A673 (cell line): ENCODE results near the gene TSPEAR. TPM values are rescaled to one million over a fixed set of nuclear protein-coding genes. Genes with fewer than 3 reads are reported as not detected.

Experiments
- BruUV-seq: library from RNA; stranded (reverse); fragments of 400-500 nt; replicated peaks from 2 replicates; lab custom pipeline; 2021; lab: Mats Ljungman, UMichigan
- CTCF ChIA-PET: fragments of 300-600 bp; sonication (Branson Sonifier 250); formaldehyde crosslinking; loops from one replicate; lab custom pipeline; 2022; ENCODE audit warnings: antibody characterized with exemption; lab: Charles Lee
- POLR2A ChIA-PET: fragments of 300-600 bp; sonication (Branson Sonifier 250); formaldehyde crosslinking; loops from one replicate; lab custom pipeline; 2022; ENCODE audit warnings: antibody characterized with exemption; ENCODE audit not compliant: low non-redundant PET; lab: Charles Lee
- DNase-seq: peaks from one replicate; pipeline ENCODE4 v3.0.0-alpha.2; 2015; ENCODE audit warnings: low spot score
- H3K27ac ChIP-seq: fragments of 200-600 bp; sonication (generic); 2 replicates; pipeline ENCODE4 v1.5.1; 2016; ENCODE audit warnings: mixed run types, low read depth, mild to moderate bottlenecking, mixed read lengths, antibody characterized with exemption, low read length; ENCODE audit not compliant: poor library complexity, severe bottlenecking
- H3K27me3 ChIP-seq: fragments of 200-600 bp; sonication (generic); replicated peaks from 2 replicates; pipeline ENCODE4 v1.6.1; 2017; ENCODE audit warnings: mixed run types, low read depth, mild to moderate bottlenecking, mixed read lengths, antibody characterized with exemption, low read length; ENCODE audit not compliant: insufficient read depth, poor library complexity
- H3K36me3 ChIP-seq: fragments of 200-600 bp; sonication (generic); 2 replicates; pipeline ENCODE4 v1.6.1; 2016; ENCODE audit warnings: mixed run types, mild to moderate bottlenecking, mixed read lengths, antibody characterized with exemption, low read length; ENCODE audit not compliant: insufficient read depth, poor library complexity, severe bottlenecking
- H3K4me1 ChIP-seq: fragments of 200-600 bp; sonication (generic); 2 replicates; pipeline ENCODE4 v1.6.1; 2017; ENCODE audit warnings: mixed run types, mild to moderate bottlenecking, mixed read lengths, antibody characterized with exemption, low read length; ENCODE audit not compliant: insufficient read depth, poor library complexity, severe bottlenecking
- H3K4me3 ChIP-seq: fragments of 200-600 bp; sonication (generic); 2 replicates; pipeline ENCODE4 v1.5.1; 2016; ENCODE audit warnings: low read depth, mixed run types, mild to moderate bottlenecking, mixed read lengths, low read length; ENCODE audit not compliant: poor library complexity, severe bottlenecking
- H3K9me3 ChIP-seq: fragments of 200-600 bp; sonication (generic); 2 replicates; pipeline ENCODE4 v1.6.1; 2016; ENCODE audit warnings: mixed run types, low read depth, mild to moderate bottlenecking, mixed read lengths, antibody characterized with exemption, low read length; ENCODE audit not compliant: poor library complexity, severe bottlenecking
- EZH2 ChIP-seq: fragments of 200-600 bp; sonication (generic); IDR thresholded peaks from 2 replicates; pipeline ENCODE4 v1.6.1; 2017; ENCODE audit warnings: borderline replicate concordance, low read depth, mild to moderate bottlenecking, mixed read lengths, antibody characterized with exemption, low read length; ENCODE audit not compliant: poor library complexity, severe bottlenecking
- intact Hi-C: fragments of 100-400 bp; cut with micrococcal nuclease; formaldehyde crosslinking; loops from one replicate; pipeline ENCODE4 v1.10.0; 2022; ENCODE audit not compliant: unreplicated experiment
- total RNA-seq: library from RNA; stranded (reverse); gene quantifications from 2 replicates; pipeline ENCODE4 v1.2.3, GENCODE V29; 2021
- TF ChIP-seq, protein P1 (sequence below): fragments of 300-800, 200-600 bp; sonication (generic); conservative IDR thresholded peaks from 2 replicates; pipeline ENCODE4 v1.5.1; 2017; ENCODE audit warnings: low read depth, mild to moderate bottlenecking, antibody characterized with exemption, low read length, moderate library complexity, mixed read lengths

The TSPEAR gene
- total RNA-seq, 1 experiment from 2014 or later = 8.3 TPM

DNA sequence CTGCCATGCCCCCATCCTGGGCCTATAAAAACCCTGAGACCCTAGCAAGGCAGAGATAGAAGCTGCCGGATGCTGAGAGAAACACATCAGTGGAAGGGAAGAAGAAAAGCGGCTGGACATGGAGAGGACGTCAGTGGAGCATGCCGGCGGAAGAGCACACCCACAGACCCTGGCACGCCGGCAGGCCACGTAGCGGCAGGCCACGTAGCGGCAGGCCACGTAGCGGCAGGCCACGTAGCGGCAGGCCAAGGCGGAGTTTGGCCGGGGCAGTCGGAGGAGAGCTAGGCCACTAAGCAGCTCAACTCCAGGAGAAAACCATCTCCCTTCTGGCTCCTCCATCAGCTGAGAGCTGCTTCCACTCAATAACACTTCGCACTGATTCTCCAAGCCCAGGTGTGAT lies 221.0 kb downstream of the TSPEAR start:
- Histone ChIP-seq H3K27me3 (no peaks in the 10 kb centered on the region), H3K9me3 (peaks cover 12% of the 10 kb centered on the region), H3K36me3 (no peaks in the 10 kb centered on the region), H3K4me1 (no peaks in the 10 kb centered on the region), H3K27ac (no peak overlapping the region), H3K4me3 (no peak overlapping the region)
- TF ChIP-seq EZH2 = no peak
- TF ChIP-seq, protein P1, sequence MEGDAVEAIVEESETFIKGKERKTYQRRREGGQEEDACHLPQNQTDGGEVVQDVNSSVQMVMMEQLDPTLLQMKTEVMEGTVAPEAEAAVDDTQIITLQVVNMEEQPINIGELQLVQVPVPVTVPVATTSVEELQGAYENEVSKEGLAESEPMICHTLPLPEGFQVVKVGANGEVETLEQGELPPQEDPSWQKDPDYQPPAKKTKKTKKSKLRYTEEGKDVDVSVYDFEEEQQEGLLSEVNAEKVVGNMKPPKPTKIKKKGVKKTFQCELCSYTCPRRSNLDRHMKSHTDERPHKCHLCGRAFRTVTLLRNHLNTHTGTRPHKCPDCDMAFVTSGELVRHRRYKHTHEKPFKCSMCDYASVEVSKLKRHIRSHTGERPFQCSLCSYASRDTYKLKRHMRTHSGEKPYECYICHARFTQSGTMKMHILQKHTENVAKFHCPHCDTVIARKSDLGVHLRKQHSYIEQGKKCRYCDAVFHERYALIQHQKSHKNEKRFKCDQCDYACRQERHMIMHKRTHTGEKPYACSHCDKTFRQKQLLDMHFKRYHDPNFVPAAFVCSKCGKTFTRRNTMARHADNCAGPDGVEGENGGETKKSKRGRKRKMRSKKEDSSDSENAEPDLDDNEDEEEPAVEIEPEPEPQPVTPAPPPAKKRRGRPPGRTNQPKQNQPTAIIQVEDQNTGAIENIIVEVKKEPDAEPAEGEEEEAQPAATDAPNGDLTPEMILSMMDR = no peak
- CTCF ChIA-PET = no interaction called here
- intact Hi-C loops = no loop called here
- POLR2A ChIA-PET = no interaction called here
- no TSS peak for BruUV-seq
- DNase-seq = no peak

DNA sequence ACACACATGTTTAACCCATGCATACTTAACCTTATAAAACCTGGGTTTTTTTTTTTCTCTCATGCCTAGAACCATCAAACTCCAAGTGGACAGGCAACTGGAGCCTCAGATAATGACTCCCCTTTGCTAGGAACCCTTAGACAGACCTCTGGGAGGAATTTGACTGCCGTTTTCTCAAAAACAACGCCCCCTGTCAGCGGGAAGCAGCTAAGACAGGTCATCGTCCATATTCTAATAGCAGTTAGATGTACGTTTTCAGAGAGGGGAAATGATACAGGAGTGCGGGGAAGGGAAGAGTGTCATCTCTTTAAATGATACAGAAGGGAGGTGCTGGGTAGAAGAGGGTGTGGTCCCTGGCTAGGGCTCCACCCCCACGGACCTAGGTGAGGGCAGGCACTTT lies 221.4 kb downstream of the TSPEAR start:
- intact Hi-C loops = no loop called here
- POLR2A ChIA-PET = no interaction called here
- peak; percentile 37 for DNase-seq
- Histone ChIP-seq H3K4me3 (no peak overlapping the region), H3K36me3 (no peaks in the 10 kb centered on the region), H3K9me3 (peaks cover 12% of the 10 kb centered on the region), H3K4me1 (no peaks in the 10 kb centered on the region), H3K27ac (no peak overlapping the region), H3K27me3 (no peaks in the 10 kb centered on the region)
- CTCF ChIA-PET = no interaction called here
- no TSS peak for BruUV-seq
- no peak for TF ChIP-seq EZH2
- TF ChIP-seq, protein P1 = peak; percentile 61

DNA sequence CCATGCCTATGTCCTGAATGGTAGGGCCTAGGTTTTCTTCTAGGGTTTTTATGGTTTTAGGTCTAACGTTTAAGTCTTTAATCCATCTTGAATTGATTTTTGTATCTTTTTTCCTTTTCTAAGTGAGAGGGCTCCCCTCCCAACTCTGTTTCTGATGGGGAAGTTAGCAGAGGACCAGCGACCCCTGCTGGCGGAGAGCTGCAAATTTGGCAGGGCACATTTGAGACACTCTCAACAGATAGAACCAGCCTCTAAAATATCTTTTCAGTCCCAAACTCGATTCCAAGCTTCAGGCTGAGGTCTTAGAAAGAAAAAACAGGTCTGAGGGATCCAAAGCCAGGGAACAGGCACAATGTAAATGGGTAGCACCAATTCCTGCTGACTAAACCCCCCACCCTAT lies 223.5 kb downstream of the TSPEAR start:
- Histone ChIP-seq H3K9me3 (peaks cover 3% of the 10 kb centered on the region), H3K27ac (no peak overlapping the region), H3K36me3 (no peaks in the 10 kb centered on the region), H3K4me3 (no peak overlapping the region), H3K27me3 (no peaks in the 10 kb centered on the region), H3K4me1 (no peaks in the 10 kb centered on the region)
- BruUV-seq = no TSS peak
- intact Hi-C loops = no loop called here
- peak; percentile 49 for DNase-seq
- POLR2A ChIA-PET = no interaction called here
- CTCF ChIA-PET = interaction anchor here (0.6 kb wide), 1 partner anchor 767 kb away, joined by 4 read pairs; no protein-coding TSS in a partner anchor
- TF ChIP-seq EZH2 = no peak
- TF ChIP-seq, protein P1 = peak; percentile 65
